Fibroblast of gingiva (primary cell): ENCODE measurements around the gene ZMIZ1.

Experiments used
- DNase-seq: peaks from one replicate; pipeline ENCODE4 v3.0.0-alpha.2; 2011; ENCODE audit warnings: low read depth

Gene ZMIZ1

DNA sequence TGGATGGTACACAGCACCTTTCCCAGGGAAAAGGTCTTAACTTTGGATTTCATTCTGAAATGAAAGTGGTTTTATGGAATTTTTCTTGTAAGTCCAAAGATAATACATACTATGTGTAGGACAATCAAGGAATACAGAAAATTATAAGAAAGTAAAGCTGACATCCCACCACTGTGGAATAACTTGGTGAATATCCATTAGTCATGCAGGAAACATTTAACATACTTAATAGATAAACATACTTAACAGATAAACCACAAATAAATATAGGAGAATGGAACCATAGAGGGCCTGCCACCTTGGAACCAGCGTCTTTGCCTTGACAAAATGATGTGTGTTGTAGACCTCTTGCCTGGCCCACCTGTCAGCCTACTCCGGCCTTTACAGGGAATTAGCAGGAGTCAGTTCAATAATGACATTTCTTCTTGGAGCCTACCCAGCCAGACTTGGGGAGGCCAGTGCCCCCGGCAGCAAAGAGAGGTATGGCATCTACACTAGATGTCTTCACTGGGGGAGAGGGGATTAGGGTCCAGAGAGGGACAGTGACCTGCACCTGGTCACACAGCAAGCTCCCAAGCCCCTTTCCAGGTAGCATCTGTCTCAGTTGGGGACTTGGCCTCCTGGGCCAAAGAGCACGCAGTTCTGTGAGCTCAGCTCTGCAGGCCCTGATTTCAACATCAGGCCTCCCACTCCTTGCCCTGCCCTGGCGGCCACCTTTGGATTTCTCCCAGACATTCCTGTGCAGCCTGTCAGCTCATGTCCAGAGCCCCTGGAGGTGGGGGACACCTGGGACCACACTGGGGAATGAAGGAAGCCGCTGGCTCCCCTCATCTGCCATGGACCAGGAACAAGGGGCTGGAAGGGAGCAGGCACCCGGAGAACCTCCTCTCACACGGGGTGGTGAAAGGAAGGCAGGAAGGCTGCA, 165.9 kb downstream of the ZMIZ1 start:
- no peak for DNase-seq

DNA sequence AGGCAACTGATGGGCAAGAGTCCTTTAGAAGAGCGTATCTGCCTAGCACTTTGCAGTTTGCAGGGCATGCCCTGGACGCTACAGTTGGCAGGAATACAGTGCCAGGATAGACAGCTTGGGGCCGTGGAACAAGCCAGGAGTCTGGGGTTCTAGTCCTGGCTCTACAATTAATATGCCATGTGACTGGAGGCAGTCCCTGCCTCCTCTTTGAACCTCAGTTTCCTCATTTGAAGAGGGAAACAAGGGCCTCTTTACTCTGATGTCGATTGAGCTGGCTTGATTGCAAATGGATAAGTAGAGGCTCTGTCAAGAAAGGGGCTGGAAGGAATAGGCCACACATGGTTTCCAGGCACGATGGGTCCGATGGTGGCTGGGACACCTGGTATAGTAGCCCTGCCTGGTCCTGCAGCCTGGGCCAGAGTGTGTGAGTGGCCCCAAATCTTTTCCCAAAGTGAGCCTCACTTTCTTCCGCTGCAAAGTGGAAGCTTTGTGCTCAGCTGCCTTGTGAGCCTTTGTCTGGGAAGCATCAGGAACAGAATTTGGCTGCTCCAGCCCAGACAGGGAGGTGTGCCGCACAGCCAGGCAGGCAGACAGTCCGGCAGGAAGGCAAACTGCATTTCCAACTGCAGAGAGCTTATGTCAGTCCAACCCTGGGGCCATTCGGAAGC, 167.1 kb downstream of the ZMIZ1 start:
- no peak for DNase-seq

DNA sequence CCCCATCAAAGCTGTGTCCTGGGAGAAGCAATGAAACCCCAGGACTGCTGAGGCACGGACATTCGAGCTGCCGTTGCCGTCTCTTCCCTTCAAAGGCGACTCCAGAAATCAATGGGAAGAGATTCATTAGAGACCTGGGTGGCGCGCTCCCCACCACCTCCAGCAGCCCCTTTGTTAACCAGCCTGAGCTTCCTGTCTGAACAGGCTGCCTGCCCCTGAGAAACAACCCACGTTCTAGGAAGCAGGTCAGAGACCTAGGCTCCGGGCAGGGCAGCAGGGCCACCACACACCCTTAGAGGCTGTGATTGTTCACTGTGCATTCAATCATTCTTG, 167.6 kb downstream of the ZMIZ1 start:
- no peak for DNase-seq

DNA sequence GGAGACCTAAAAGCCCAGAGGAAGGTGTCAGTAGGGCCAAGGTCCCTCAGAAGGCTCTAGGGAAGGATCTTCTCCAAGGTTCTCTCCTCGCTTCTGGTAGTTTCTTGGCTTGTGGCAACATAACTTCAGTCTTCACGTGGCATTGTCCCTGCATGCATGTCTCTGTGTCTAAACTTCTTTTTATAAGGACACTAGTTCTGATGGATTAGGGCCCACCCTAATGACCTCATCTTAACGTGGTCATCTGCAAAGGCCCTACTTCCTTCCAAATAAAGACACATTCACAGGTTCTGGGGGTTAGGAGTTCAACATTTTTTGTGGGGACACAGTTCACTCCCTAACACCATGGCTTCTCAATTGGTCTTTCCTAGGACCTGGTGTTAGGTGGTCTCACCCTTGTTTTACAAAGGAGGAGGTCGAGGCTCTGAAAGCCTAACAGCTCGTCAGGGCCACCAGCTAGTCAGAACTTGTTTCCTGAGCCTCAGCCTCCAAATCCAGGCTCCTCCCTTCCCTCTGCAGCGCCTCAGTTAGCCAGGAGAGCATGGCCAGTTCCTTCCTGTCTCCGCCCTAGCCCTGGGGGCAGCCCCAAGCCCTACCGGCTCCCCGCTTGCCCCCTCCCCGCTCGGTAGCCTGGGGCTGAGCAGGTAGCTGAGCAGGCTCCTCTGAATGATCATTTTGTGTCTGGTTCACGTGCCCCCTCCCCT, 168.8 kb downstream of the ZMIZ1 start:
- no peak for DNase-seq

DNA sequence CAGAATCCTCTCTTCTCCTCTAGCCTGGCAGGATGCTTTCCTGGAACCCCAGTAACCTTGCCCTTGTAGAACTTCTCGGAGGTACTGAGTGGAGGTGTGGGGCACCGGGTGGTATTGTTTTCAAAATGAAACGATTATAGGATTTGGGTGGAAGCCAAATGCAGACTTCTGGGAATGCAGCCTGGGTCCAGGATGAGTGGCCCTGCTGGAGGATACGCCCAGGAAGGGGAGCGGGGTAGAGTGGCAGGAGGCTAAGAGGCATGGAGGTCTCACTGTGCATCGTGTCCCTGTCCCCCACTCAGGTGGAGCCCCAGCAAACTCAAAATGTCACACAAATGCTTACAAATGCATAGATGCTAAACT, 169.4 kb downstream of the ZMIZ1 start:
- no peak for DNase-seq

DNA sequence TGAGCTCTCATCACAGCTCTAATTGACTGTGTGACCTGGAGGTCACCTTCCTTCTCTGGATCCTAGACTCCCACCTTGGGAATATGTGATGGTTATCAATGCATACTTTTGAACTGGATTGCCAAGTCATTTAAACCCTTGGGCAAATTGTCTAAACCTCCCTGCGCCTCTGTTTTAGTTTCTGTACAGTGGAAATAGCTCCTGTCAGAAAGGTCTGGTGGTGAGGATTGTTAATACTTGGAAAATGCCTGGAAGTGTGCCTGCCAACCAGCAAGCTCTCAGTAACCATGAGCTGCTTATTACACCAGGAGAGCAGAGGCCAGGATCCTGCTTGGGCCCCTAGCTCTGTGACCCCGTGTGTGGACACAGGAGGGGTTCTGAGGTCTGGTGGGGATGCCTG, 169.8 kb downstream of the ZMIZ1 start:
- no peak for DNase-seq

DNA sequence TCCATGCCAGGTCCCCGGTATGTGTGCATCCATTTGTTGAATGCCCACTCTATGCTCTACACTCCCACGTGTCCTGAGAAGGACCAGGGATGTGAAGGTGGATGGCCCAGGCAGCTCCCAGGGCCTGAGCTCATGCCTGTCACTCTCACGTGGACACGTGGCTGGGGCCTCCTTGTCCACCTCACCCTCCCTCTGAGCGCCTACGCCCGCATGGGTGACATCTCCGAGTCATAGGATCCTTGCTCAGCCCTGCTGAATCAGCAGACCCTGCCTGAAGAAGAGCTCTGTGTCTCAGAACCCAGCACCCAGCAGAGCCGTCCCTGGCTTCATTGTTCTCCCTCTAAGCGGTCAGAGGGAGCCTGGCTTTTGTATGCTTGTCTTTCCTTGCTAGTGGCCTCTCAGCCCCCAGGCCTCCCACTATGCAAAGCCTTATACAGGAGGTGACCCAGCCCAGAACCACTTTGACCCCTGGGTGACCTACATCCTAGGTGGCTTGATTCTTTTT, 170.6 kb downstream of the ZMIZ1 start:
- no peak for DNase-seq

DNA sequence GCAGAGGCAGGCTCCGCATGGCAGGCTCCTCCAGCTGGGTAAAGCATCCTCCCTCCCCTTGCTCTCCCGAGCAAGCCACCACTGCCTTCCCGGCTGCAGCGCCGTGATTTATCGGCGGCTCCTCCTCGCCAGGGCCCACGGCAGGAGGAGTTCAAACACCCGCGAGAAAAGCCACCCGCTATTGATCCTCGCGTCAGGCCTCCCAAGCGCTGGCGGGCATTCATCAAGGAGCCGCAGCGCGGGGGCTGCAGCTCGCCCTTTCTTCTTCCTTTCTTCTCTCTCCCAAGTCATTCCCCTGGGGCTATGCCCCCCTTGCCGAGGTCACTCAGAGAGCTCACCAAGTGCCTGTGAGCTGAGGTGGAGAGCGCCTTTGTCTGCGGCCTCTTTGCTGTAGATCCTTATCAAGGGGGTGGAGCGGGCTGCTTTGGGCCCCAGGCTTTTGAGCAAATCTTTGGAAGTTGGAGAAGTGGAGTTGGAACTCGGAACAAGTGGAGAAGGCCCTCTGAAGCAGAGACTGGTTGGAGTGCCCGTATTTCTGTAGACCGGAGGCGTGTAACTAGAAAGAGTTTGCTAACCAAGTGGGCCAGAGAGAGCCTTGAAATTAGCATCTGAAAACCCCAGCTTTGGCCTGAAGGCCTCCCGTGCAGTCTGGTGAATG, 171.3 kb downstream of the ZMIZ1 start:
- no peak for DNase-seq

DNA sequence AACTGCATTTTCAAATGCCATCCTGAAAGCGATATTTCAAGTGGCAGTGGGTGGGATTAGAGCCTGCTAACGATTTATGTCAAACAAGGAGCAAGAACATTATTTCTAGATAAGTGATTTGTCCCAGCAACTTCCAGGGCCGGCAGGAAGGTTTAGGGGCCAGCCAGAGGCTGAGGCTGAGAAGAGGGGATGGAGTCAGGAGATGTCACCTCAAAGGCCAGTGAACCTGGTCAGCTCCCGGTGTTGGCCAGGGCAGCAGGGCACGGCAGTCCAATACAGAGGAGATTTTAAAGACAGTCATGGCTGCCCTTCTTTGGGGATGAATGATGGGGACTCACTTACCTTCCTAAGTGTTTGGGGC, 172.8 kb downstream of the ZMIZ1 start:
- DNase-seq = no peak

DNA sequence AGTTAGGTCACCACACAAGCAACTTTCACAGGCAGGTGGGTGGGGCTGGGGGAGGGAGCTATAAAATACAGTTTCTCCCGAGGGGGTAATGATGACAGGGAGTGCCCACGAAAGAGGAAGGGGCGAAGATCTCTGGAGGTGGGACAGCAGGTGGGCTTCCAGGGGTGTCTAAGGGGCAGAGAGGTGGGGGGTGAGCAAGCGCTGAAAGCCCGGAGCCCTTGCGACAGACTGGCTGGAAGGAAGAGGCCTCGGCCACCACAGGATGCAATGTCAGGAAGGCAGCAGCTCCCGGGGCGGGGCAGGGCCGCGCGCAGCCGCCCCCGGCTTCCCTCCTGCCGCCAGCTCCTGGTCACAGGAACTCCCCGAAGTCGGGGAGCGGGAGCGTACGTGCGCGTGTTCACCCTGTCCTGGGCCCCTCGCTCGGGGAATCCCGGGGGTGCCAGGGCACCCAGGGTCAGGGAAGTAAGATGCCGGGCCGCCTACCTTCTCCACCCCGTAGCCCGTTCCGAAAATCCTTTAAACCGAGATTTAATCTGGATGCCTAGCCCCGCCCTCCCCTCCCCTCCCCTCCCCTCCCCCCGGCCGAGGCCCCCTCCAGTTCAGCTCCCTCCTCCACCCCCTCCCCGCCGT, 173.3 kb downstream of the ZMIZ1 start:
- peak; percentile 45 for DNase-seq

DNA sequence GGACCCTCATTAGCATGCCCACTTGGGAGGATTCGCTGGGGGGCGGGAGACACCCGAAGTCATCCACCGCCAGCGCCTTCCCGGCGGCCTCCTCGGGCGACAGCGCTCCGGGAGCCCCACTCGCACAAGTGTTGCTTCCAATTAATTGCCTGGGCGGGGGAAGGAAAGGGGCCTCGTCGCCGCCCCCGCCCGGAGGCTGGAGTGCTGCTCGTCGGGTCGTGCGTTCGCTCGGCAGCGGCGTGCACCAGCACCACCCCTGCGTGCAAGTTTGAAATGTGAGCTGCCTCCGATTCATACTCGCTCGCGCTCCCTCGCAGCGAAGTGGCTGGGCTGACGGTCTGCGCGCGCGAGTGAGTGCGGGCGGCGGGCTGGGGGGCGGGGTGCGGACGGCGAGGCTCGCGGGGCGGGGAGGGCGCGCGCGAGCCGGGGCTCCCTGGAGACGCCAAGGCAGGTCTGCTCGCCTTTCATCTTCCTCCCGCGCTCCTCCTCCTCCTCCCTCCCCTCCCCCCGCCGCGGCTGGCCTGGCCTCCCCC, 173.9 kb downstream of the ZMIZ1 start:
- peak; percentile 71 for DNase-seq

DNA sequence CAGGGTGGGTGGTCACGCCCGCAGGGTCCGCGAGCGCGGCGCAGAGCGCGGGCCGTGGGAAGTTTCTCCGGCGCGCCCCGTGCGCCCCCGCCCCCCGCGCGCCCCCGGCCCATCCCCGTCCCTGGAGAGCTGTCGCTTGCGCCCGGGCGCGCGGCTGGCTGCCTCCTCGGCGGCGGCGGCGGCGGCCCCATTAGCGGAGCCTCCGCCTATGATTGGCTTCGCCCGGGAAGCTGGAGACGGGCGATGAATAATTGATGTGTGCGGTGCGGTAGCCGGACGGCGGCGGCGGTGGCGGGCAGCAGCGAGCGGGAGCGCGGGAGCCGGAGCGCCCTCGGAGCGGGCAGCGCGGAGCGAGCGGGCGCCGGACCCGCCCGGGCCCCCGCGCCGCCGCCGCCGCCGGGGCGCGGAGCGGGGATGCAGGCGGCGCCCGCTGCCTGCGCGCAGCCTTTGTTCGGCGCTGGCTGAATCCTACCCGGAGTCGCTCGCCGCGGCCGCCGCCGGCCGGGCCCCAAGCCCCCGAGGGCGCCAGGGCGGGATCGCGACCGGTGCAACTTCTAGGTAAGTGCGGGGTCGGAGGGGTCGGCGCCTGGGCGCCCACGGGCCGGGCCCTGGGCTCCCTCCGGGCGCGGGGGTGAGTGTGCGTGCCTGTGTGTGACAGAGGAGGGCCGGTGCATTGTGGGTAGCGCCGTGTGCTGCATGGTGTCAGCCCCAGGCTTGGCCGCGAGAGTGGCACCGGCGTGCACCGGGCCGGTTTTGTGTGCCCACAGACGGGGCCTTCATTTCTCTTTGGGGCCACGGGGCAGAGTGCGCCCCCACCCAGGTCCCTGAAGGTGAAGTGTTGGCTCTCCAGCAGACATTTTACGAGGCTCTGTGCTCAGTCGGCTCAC, 174.7 kb downstream of the ZMIZ1 start:
- DNase-seq = no peak

DNA sequence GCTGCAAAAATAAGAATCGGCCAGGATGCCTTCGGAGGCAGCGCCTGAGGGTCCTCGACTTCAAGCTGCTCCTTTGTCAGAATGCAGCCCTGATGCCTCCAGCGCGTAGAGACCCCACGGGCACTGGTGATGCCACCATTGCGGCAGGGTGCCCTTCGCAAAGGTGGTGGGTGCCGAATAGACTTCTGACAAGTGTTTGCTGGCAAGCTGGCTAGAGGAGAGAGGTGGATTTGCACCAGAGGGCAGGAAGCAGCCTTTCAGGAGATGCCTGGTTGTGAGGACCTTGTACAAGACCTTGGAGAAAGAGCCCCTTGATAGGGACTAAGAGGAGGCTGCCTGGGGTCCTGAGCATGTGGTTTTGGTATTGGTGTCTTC, 175.3 kb downstream of the ZMIZ1 start:
- no peak for DNase-seq

DNA sequence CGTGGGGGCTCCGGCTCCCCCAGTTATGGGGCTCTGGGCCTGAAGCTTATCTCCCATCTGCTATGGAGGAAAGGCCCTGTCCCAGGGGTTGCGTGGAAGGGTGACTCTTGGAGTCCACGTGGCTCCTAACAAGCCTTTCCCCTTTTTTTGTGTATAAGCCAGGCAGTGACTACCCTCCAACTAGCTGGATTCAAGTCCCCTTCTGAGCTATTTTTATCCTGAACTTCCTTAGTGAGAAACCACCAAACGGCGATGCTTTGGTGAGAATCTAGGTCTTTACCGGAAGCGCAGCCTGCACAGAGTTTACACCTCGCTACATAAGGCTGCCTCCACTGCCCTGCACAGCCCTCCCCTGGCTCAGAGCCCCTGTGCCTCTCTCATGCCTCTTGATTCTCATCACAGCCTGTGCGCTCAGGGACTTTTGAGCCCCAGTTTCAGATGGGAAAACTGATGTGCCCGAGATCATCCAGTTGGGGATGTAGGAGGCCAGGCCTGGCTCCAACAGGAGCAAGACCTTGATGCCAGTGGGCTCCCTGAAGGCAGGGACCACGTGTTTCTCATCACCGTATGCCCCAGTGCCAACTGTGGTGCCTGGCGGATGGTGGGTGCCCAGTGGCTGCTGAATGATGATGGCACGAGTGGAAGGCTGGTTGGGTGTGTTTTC, 176.2 kb downstream of the ZMIZ1 start:
- DNase-seq = no peak

DNA sequence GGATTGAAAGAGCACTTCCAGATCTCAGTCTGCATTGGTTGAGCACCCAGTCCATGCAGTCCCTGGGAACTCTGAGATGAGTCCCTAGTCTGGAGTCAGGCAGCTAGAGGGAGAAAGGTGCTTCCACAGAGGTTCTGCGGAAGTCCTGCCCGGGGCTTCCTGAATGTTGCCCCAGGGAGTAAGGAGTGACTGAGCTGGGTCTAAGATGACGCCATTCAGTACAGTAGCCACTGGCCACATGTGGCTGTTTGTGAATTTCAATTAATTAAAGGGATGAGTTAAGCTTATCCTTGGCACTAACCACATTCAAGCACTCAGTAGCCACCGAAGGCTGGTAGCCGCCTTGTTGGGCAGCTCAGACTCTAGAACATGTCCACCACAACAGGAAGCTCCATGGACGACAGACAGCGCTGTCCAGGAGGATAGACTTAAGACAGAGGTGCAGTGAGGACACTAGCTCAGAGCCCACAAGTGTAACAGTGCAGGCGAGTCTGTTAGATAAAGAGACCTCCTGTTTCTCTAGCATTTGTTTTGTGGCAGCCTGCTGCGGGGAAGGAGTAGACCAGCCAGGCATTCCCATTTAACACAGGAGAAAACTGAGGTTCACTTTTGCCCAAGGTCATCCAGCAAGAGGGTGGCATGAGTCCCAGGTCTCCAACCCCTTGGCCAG, 176.9 kb downstream of the ZMIZ1 start:
- no peak for DNase-seq

DNA sequence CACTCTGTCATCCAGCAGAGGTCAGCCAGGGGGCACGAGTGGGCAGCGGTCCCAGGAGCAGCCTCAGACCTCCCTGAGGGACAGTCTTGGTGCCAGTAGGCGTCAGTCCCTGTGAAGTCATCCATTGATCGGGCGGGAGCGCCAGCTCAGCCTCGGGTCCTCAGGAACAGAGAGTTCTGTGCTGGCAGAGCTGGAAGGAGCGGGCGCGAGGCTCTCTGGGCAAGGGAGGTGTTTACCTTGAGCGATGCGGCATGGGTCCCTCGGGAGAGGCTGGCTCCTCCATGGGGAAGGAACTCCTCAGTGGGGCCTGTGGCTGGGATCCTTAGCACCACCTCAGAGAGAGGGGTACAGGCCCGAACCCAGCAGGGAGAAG, 177.4 kb downstream of the ZMIZ1 start:
- DNase-seq = peak; percentile 83

DNA sequence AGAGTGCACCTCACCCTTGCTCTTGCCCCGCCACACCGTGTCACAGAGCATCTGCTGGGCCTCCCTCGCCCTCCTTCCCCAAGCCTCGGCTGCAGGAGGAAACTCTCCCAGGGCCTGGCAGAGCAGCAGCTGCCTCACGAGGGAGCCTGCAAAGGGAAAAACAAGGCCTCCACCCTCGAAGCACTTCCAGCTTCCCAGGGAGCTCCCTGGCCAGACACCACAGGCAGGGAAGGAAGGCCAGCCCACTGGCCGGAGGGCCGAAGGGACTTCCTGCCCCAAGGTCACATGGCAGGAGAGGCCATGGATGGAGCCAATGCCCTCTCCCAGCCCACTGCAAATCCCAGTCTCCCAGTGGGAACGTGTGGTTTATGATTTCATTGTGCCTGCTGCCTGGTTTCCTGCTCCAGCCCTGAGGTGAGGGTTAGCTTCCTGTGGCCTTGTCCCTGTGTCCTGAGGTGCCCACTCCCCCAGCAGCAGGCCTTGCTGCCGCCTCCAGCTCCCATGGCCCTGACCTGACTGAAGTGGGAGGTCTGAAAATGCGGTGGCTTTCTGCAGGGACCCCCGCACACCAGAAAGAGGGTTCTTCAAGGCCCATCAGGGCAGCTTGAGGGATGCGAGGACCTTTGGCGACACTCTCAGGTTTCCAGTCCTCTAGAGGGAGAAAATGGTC, 178.0 kb downstream of the ZMIZ1 start:
- DNase-seq = peak; percentile 87

DNA sequence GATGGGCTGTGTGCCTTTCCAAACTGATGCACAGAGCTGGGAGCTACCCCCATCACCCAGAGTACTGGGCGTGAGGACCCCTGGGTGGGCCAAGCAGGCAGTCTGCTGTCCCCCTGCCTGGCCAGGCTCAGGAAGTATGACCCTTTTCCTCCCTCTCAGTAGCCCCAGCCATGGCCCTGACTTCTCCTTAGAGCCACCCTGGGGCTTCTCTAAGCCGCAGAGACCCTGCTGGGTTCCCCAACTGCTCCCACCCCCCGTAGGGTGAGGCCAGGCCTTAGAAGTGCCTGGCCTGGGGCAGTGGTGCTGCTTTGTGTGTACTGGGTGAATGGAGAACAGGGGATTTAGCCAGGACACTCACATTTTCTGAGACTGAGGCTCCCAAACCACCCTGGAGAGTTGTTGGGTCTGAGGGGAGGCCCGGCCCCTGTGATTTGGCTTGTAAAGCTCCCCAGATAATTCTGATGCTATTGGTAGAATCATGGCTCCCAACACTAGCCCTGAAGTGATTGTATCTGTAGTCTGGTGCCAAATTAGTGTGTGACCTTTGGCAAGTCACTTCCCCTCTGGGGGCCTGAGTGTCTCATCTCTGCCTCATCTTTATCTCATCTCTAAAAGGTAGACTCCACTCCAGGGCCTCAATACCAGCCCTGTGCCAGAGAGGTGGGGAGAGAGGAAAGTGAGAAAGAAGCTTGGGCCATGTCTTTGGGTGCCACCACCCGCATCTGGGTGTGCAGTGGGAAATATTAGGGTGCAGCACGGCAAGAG, 178.8 kb downstream of the ZMIZ1 start:
- no peak for DNase-seq
